ENCODE data around the gene PSMA7. TPM values are rescaled to one million over a fixed set of nuclear protein-coding genes. Genes with fewer than 3 reads are reported as not detected.

The PSMA7 gene
- polyA plus RNA-seq, 1 of the 3 experiments (the other 2 are of a cell fraction), result 801 TPM

GRCh38 chr20:62160876-62161275 is 17.7 kb upstream of the PSMA7 start (continued):
- TF ChIP-seq, protein P1, sequence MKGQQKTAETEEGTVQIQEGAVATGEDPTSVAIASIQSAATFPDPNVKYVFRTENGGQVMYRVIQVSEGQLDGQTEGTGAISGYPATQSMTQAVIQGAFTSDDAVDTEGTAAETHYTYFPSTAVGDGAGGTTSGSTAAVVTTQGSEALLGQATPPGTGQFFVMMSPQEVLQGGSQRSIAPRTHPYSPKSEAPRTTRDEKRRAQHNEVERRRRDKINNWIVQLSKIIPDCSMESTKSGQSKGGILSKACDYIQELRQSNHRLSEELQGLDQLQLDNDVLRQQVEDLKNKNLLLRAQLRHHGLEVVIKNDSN (IDR thresholded peaks at IDR 0.05; ENCODE audit: borderline replicate concordance, low read depth), result no peak
- no peak for TF ChIP-seq PBX3 (IDR thresholded peaks at IDR 0.05)
- TF ChIP-seq POLR2AphosphoS5 (IDR thresholded peaks at IDR 0.05; ENCODE audit: low read depth, low read length), result no peak
- TF ChIP-seq MXI1 (IDR thresholded peaks at IDR 0.05; ENCODE audit: low read depth, low read length), result no peak

GRCh38 chr20:62160253-62160652 is 17.1 kb upstream of the PSMA7 start:
- Histone ChIP-seq H3K9me3 (no peaks in the 10 kb centered on the region), H3K27me3 (ENCODE audit: insufficient read depth) (no peaks in the 10 kb centered on the region), H3K4me1 (ENCODE audit: control insufficient read depth in 1 of 2, insufficient read depth in 2 of 2, low read depth in 1 of 2, low read length in 1 of 2) (peaks cover 0 to 5% of the 10 kb centered on the region in 2 experiments; a peak in 1 of 4 replicates), H3K27ac (ENCODE audit: low read depth in 2 of 2, low read length in 1 of 2) (no peak overlapping the region), H3K4me3 (ENCODE audit: low read depth in 2 of 2, low read length in 1 of 2) (no peak overlapping the region), H3F3A (replicated peaks; ENCODE audit: insufficient read depth) (no peaks in the 10 kb centered on the region), H2AFZ (ENCODE audit: low read depth) (no peak overlapping the region), H4K20me1 (ENCODE audit: insufficient read depth) (peaks cover 34% of the 10 kb centered on the region), H3K79me2 (ENCODE audit: insufficient read depth) (peaks cover 41% of the 10 kb centered on the region), H3K9me2 (no peaks in the 10 kb centered on the region), H3K4me2 (no peak overlapping the region), H3K36me3 (replicated peaks in 1 of 2; ENCODE audit: control insufficient read depth in 1 of 2, insufficient read depth in 2 of 2, low read length in 1 of 2) (peaks cover 0 to 28% of the 10 kb centered on the region in 2 experiments), H3K9ac (no peak overlapping the region)
- CTCF ChIA-PET, result no interaction called here
- POLR2A ChIA-PET, result no interaction called here
- WGBS (ENCODE audit: low lambda C conversion rate), result 89% methylated on average over 9 of the region's 9 CpGs
- TF ChIP-seq, protein P2, sequence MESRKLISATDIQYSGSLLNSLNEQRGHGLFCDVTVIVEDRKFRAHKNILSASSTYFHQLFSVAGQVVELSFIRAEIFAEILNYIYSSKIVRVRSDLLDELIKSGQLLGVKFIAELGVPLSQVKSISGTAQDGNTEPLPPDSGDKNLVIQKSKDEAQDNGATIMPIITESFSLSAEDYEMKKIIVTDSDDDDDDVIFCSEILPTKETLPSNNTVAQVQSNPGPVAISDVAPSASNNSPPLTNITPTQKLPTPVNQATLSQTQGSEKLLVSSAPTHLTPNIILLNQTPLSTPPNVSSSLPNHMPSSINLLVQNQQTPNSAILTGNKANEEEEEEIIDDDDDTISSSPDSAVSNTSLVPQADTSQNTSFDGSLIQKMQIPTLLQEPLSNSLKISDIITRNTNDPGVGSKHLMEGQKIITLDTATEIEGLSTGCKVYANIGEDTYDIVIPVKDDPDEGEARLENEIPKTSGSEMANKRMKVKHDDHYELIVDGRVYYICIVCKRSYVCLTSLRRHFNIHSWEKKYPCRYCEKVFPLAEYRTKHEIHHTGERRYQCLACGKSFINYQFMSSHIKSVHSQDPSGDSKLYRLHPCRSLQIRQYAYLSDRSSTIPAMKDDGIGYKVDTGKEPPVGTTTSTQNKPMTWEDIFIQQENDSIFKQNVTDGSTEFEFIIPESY (IDR thresholded peaks at IDR 0.05; ENCODE audit: borderline replicate concordance, low read depth), result no peak
- TF ChIP-seq TEAD4 (IDR thresholded peaks at IDR 0.05; ENCODE audit: borderline replicate concordance, insufficient read depth) (no peak), RFX5 (IDR thresholded peaks at IDR 0.05; ENCODE audit: low read length) (no peak), POLR2AphosphoS5 (IDR thresholded peaks at IDR 0.05; ENCODE audit: low read depth, low read length) (no peak), FOXM1 (IDR thresholded peaks at IDR 0.05; ENCODE audit: low read depth) (no peak), RAD21 (IDR thresholded peaks at IDR 0.05; ENCODE audit: low read length) (no peak), MXI1 (IDR thresholded peaks at IDR 0.05; ENCODE audit: low read depth, low read length) (no peak), RXRA (IDR thresholded peaks at IDR 0.05; ENCODE audit: borderline replicate concordance, low read depth) (no peak), GATA2 (CRISPR knock-in tag; IDR thresholded peaks at IDR 0.05) (no peak), MEF2A (IDR thresholded peaks at IDR 0.05; ENCODE audit: borderline replicate concordance, low read depth) (no peak), GABPA (IDR thresholded peaks at IDR 0.05; ENCODE audit: low read depth) (no peak)
- no peak for DNase-seq
